Choroid plexus epithelial cell (primary cell): ENCODE measurements around the gene NYNRIN.

Source experiments
- DNase-seq: peaks from one replicate; pipeline ENCODE4 v3.0.0-alpha.2; 2010; ENCODE audit warnings: low read depth
- H3K4me3 ChIP-seq: 2 replicates; pipeline ENCODE4 v1.5.1; 2011; ENCODE audit warnings: low read depth, mild to moderate bottlenecking, control low read depth, low read length, moderate library complexity
- TF ChIP-seq, protein P1 (sequence below): conservative IDR thresholded peaks from 2 replicates; pipeline ENCODE4 v1.5.1; 2011; ENCODE audit warnings: low read depth, mild to moderate bottlenecking, control low read depth, inconsistent platforms, low read length, moderate library complexity

Gene NYNRIN

DNA sequence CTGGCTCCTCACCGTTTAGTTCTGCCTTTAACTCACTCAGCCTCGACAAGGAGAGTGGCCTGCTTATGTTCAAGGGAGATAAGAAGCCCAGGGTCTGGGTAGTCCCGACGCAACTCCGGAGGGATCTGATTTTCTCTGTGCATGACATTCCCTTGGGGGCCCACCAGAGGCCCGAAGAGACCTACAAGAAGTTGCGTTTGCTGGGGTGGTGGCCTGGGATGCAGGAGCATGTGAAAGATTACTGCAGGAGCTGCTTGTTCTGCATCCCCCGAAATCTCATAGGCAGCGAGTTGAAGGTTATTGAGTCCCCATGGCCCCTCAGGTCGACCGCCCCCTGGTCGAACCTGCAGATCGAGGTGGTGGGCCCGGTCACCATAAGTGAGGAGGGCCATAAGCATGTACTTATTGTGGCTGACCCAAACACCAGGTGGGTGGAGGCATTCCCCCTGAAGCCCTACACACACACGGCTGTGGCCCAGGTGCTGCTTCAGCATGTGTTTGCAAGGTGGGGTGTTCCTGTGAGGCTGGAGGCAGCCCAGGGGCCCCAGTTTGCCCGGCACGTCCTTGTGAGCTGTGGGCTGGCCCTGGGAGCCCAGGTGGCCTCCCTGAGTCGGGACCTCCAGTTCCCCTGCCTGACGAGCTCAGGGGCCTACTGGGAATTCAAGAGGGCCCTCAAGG, 17.6 kb downstream of the NYNRIN start:
- DNase-seq = no peak
- TF ChIP-seq, protein P1, sequence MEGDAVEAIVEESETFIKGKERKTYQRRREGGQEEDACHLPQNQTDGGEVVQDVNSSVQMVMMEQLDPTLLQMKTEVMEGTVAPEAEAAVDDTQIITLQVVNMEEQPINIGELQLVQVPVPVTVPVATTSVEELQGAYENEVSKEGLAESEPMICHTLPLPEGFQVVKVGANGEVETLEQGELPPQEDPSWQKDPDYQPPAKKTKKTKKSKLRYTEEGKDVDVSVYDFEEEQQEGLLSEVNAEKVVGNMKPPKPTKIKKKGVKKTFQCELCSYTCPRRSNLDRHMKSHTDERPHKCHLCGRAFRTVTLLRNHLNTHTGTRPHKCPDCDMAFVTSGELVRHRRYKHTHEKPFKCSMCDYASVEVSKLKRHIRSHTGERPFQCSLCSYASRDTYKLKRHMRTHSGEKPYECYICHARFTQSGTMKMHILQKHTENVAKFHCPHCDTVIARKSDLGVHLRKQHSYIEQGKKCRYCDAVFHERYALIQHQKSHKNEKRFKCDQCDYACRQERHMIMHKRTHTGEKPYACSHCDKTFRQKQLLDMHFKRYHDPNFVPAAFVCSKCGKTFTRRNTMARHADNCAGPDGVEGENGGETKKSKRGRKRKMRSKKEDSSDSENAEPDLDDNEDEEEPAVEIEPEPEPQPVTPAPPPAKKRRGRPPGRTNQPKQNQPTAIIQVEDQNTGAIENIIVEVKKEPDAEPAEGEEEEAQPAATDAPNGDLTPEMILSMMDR = no peak
- H3K4me3 ChIP-seq = no peak overlapping the region

DNA sequence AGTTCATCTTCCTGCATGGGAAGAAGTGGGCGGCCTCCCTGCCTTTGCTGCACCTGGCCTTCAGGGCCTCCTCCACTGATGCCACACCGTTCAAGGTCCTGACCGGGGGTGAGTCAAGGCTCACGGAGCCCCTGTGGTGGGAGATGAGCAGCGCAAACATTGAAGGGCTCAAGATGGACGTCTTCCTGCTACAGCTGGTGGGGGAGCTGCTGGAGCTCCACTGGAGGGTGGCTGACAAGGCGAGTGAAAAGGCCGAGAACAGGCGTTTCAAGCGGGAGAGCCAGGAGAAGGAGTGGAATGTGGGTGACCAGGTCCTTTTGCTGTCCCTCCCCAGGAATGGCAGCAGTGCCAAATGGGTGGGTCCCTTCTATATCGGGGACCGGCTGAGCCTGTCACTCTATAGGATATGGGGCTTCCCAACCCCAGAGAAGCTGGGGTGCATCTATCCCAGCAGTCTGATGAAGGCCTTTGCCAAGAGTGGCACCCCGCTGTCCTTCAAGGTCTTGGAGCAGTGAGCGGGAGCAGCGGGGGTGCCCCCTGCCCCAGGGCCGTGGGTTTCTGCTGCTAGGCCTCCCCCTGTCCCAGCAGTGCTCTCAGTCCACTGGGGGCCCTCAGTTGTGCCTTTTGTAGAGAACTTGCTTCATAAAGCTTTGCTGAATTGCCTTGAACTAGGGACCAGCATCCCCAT, 18.3 kb downstream of the NYNRIN start:
- DNase-seq = no peak
- TF ChIP-seq, protein P1 = no peak
- no peak overlapping the region for H3K4me3 ChIP-seq

DNA sequence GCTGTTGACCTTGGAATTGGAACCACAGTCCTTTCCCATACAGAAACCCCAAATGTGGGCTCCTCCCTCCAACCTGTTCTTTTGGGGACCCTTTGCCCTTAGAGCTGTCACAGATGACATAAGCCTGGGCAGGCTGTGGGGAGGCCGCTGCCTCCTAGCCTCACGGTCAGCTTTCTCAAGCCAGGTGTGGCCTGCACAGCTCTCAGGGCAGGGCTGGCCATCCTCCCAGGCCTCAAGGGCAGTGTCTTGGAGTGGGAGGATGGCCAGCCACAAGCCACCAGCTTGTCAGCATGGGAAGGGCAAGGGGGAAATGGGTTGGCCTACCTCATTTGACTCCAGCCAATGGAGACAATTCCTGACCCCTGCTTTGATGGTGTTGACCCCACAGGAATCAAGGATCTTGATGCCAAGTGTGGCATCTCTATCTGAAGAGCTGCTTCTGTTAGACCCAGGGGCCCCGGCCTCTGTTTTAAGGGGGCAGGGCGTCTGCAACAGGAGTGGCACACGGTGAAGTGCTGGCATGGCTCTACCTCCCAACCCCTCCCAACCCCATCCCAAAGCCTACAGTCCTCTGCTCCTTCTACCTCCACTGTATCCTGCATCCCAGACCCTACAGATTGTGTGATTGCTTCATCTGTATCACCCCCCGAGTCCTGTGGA, 19.2 kb downstream of the NYNRIN start:
- no peak for DNase-seq
- no peak overlapping the region for H3K4me3 ChIP-seq
- TF ChIP-seq, protein P1 = no peak

DNA sequence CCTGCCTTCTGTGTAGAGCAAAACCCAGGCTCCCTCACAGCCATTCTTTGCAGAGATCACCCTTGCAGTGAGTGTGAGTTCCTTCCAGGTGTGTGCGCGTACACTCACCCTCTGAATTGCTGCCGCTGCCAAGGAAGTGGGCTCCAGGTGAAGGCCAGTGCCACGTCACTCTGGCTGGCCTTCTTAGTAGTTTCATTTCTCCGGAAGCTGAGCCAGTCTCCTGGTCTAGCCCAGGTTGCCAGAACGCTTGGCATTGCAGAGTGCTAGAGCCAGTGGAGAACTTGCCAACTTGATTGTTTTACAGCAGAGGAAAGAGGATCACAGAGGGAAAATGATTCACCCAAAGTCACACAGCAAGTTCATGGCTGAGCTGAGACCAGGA, 19.7 kb downstream of the NYNRIN start:
- DNase-seq = no peak
- no peak overlapping the region for H3K4me3 ChIP-seq

DNA sequence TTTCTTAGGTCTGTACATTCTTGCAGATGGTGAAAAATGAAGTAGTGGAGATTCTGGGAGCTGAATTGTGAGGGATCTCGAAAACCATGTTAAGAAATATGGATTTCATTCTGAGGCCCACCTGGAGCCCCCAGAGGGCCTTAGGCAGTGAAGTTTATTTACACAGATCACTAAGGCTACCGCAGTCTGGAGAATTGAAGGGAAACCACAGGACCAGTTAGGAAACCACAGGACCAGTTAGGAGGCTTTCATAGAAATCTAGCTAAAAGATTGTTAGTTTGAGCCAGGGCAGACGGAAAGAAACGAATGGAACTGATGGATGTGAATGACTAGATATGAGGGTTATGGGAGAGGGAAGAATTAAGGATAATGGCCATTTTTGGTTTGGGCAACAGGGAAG, 23.5 kb downstream of the NYNRIN start:
- no peak for DNase-seq
- TF ChIP-seq, protein P1 = no peak
- no peak overlapping the region for H3K4me3 ChIP-seq

More for the DNA sequence above, 19.7 kb downstream of the NYNRIN start:
- TF ChIP-seq, protein P1 = no peak

DNA sequence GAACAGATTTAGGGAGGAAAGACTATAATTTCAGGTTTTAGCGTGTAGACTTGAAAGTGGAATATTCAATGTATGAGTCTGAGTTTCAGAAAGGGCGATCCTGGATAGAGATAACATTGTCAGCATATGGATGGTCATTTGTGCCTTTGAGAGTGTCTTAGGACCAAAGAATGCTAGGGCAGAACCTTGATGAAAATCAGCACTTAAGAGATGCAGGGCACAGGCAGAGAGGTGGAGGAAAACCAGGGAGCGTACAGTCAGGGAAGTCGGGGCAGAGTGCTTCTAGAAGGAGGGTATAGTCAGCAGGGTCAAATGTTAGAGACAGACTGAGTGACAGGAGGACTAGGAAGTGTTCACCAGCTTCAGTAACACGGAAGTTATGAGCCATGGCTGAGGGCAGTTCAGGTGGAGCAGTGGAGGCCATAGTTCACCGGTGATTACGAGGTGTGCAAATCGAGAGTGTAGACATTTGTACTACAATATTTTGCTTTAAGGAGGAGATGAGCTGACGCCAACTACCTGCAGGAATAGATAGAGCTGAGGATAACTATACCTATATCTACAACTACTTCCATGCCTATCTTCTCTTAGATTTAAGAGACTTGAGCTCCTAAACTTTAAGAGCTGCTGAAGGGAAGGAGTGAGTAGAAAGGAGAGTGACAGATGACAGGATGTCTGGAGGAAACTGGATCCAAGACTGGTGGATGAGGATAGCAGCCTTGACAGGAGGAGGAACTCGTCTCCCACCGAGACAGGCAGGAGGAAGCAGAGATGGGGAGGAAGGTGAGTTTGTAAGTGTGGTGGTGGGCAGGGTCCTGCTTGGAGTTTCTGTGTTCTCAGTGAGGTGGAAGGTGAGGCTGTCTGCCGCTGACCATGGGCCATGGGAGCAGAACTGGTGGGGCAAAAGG, 24.1 kb downstream of the NYNRIN start:
- TF ChIP-seq, protein P1 = no peak
- no peak for DNase-seq
- no peak overlapping the region for H3K4me3 ChIP-seq
